GM21423 (cell line): ENCODE data around the gene CDH26.
"Not testable (repeated sequence)": the region's sequence is repeated elsewhere in the genome, so short reads cannot be mapped to it uniquely, and the experiment has no call there.

Source experiments
- ATAC-seq: cut with Tn5 transposase; IDR thresholded peaks from one replicate; pipeline ENCODE4 v1.9.1; 2021; ENCODE audit warnings: mild to moderate bottlenecking, moderate library complexity; ENCODE audit not compliant: unreplicated experiment

CDH26 gene

DNA sequence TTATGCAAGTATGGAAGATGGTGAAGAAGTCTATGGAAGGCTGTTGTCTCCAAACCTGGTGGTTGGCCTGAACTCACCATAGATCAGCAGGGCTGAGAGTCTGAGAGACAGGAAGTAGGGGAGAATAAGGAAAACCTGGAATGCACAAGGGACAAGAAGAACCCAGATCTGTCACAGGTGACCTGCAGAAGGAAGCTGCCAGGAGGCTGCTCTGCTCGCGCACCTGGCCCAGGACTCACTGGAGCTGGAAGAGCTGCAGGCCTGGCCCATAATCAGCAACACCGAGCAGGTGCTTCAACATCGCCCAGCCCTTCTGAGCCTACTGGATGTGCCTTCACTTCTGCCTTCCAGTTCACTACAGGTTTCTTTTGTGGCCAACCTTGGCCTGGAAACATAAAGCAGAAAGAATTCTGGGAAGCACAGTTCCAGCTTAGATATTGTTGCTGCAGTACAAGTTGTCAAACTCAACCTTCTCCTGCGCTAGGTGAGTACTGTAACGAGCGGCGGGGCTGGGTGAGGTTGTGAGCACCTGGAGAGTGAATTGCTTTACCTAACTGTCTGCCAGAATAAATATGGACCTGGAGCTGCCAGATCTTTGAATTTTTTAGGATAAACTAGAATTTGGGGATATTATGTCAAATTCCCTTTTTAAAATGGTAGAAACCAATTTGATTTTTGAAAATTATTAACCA is 82.4 kb downstream of the CDH26 start:
- no peak for ATAC-seq

GRCh38 chr20:60041436-60042165 is 83.4 kb downstream of the CDH26 start:
- ATAC-seq: not testable (repeated sequence)

GRCh38 chr20:60043435-60043834 is 85.2 kb downstream of the CDH26 start:
- no peak for ATAC-seq

DNA sequence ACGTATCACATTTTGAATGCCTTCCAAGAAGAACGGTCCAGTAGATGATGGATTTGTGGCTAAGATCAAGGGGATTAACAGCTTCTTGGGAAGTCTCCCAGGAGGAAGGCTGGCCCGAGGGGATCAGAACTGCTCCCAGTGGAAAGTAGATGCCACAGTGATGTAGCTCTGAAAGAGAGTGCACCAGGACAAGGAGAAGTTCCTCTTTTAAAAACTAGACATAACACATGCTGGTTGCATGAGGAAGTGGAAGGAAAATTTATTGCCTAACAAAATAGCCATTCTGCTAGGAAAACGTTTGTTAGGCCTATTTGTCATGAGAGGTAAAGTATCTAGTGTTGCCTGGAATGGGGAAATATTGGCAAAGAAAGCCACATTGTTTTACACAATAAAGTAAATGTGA is 87.8 kb downstream of the CDH26 start:
- no peak for ATAC-seq

DNA sequence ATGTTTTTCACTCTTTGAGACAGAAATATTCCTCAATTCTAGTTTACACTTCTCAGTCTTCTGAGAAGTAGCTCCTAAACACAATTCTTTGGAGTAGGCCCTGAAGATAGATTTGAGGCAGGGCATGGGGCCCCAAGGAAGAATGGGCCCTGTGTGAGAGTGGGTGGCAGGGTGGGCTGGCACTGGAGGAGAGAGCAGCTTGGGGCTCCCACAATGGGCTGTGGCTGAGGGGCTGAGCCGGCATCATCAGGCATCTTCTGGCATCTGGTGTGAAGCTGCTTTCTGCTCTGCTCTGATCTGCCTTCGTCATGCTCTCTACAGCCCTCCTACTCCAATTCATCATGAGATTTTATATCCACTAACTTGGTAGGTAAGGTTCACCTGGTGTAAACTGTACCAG is 88.2 kb downstream of the CDH26 start:
- ATAC-seq: no peak

GRCh38 chr20:60046860-60047259 is 88.6 kb downstream of the CDH26 start:
- ATAC-seq: no peak

DNA sequence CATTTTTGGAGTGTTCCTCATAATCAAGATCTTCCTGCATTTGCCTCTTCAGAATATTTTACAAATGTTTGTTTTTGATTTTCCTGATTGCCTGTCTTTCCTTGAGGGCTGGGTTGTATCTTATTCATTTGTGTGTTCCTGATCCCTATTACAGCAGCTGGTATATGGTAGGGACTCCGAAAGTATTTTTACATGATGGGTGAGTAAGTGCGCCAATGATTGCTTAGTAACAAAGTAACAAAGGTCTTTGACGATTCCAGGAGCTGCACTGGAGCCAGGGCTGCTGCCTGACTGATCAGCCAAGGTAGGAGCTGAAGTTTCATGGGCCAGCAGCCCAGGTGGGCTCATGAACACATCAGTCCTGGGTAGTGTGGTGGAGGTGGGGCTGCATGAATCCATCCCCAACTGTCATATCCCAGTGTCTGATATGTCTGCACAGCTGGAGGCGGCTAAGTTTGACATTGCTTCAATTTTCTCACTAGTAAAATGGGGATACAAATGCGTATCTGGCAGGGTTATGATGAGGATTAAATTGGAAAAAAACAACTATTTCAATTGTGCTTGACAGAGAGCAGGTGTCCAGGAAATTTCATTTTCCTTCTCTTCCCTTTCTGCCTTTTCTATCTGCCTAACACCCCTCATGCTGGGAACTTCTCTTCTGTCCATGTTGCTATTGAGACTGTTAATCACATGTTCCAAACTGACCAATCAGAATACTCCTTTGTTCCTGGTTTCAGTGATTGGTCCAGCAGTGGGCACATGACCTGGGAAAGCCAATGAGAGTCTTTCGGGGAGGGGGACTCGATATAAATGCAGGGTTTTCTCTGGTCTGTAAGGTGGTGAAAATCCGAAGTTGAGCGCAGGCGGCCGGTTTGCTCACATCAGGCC is 90.7 kb downstream of the CDH26 start:
- no peak for ATAC-seq

DNA sequence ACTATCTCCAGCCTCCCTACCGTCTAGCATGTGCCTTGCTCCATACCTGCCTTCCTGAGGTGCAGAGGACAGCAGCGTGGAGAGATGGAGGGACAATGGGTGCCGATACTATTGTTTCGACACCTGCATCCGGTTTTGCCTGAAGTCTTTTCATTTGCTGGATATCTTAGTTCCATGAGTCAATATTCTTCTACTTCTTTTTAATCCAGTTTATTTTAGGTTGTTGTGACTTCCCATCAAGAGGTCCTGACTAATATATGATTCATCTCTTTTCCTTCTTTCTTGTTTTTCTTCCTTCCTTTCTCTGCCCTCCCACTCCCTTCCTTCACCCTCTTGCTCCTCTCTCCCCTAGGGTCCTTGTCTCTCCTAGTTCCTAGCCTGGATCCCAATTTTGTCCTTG is 91.4 kb downstream of the CDH26 start:
- no peak for ATAC-seq

- ATAC-seq: no peak
Observed at GRCh38 chr20:60050193-60050947, 92.1 kb downstream of the CDH26 start.

GRCh38 chr20:60051911-60052310 is 93.7 kb downstream of the CDH26 start:
- no peak for ATAC-seq

- ATAC-seq: no peak
Observed at GRCh38 chr20:60052322-60052721, 94.1 kb downstream of the CDH26 start.

GRCh38 chr20:60053125-60053817 is 95.0 kb downstream of the CDH26 start:
- ATAC-seq: no peak

GRCh38 chr20:60053818-60054190 is 95.6 kb downstream of the CDH26 start:
- ATAC-seq: no peak

GRCh38 chr20:60054716-60055634 is 96.8 kb downstream of the CDH26 start:
- no peak for ATAC-seq

GRCh38 chr20:60055740-60056139 is 97.5 kb downstream of the CDH26 start:
- peak; percentile 48 for ATAC-seq

- no peak for ATAC-seq
Observed at GRCh38 chr20:60056407-60057122, 98.3 kb downstream of the CDH26 start.

DNA sequence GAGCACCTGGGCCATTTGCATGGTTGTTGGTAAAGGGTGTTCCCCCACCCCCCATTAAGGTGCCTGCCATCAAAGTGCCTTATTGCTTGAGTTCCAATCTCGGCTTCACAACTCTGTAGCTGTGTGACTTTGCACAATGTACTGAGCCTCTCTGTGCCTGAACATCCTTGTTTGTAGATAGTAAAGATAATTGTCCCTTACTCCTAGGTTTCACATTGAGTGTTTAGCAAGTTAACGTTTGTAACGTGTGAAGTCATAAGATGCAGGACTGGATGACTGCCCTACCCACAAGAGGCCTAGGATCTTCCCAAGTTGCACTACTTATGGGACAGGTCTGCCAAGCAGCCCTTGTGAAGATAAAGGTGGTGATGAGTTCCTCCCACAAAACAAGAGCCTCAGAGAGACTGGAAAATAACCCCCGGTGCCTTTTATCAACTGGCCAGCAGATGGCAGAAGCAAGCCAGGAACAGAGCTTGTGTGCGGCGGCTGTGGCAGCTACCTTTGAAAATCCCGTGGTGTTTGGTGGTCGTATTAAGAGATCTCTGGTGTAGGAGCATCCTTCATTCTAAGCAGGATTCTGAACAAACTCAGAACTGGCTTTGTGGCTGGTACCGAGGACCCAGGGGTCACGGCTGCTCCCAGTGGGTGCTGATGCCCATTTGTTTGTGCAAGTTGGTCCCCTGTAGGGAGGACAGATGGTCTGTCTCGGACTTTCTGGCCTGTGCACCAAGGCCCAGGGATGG is 99.1 kb downstream of the CDH26 start:
- ATAC-seq: peak; percentile 57
